ENCODE results near the gene ANXA11.
"Not testable (repeated sequence)": the region's sequence is repeated elsewhere in the genome, so short reads cannot be mapped to it uniquely, and the experiment has no call there.

GRCh38 chr10:80234331-80235235 is 29.2 kb upstream of the ANXA11 start:
- TF ChIP-seq, protein P1, sequence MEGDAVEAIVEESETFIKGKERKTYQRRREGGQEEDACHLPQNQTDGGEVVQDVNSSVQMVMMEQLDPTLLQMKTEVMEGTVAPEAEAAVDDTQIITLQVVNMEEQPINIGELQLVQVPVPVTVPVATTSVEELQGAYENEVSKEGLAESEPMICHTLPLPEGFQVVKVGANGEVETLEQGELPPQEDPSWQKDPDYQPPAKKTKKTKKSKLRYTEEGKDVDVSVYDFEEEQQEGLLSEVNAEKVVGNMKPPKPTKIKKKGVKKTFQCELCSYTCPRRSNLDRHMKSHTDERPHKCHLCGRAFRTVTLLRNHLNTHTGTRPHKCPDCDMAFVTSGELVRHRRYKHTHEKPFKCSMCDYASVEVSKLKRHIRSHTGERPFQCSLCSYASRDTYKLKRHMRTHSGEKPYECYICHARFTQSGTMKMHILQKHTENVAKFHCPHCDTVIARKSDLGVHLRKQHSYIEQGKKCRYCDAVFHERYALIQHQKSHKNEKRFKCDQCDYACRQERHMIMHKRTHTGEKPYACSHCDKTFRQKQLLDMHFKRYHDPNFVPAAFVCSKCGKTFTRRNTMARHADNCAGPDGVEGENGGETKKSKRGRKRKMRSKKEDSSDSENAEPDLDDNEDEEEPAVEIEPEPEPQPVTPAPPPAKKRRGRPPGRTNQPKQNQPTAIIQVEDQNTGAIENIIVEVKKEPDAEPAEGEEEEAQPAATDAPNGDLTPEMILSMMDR (IDR thresholded peaks at IDR 0.05; ENCODE audit: insufficient read depth, low read depth, low read length) = not testable (repeated sequence)
- not testable (repeated sequence) for TF ChIP-seq EZH2 (IDR thresholded peaks at IDR 0.05; ENCODE audit: insufficient read depth, low read length)

Data from astrocyte (in vitro differentiated cells and primary cell).